ENCODE data around the gene ERBB2.

ERBB2 gene

DNA sequence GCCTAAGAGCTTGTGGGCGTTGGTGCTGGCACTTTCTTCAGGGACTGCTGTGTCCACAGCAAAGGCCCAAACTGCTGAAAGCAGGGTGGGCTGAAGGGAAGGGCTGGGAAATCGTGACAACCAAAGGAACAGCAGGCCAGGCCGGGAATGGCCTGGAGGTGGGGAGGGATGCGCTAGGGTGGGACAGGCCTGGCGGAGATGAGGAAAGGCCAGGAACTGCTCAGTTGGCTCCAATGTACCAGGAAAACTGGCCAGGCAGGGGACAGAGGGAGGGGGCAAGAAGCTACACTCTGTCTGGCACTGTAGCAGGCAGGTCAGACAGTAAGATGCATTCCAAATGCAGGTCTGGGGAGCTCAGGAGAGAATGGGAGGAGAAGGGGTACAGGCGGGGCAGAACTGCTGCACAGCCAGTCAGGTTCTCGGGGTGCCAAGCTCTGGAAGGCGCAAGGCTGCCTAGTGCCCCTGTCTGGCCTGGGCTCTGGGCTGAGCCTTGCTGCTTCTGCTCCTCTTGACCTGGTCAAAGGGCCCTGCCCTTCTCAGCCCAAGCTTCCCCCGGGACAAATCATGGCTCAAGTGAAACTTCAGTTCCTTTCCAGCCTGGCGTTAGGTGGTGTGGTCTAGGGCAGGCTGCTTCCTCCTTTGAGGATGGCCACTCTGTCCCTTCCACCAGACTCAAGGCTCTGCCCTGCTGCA, 24.3 kb upstream of the ERBB2 start:
- H3K4me1 ChIP-seq (ENCODE audit: control insufficient read depth, low read depth, low read length): peaks cover 3% of the 10 kb centered on the region
- H3K27me3 ChIP-seq (ENCODE audit: control insufficient read depth, insufficient read depth, low read length): no peaks in the 10 kb centered on the region
- H3K36me3 ChIP-seq (ENCODE audit: control insufficient read depth, low read depth, low read length): no peaks in the 10 kb centered on the region
- no peak overlapping the region for H3K4me3 ChIP-seq (ENCODE audit: low read length)
- H3K27ac ChIP-seq (ENCODE audit: low read length): no peak overlapping the region
- no peak overlapping the region for H3K9ac ChIP-seq (ENCODE audit: low read length)
- no peaks in the 10 kb centered on the region for H3K9me3 ChIP-seq (ENCODE audit: control insufficient read depth, low read depth, low read length)

DNA sequence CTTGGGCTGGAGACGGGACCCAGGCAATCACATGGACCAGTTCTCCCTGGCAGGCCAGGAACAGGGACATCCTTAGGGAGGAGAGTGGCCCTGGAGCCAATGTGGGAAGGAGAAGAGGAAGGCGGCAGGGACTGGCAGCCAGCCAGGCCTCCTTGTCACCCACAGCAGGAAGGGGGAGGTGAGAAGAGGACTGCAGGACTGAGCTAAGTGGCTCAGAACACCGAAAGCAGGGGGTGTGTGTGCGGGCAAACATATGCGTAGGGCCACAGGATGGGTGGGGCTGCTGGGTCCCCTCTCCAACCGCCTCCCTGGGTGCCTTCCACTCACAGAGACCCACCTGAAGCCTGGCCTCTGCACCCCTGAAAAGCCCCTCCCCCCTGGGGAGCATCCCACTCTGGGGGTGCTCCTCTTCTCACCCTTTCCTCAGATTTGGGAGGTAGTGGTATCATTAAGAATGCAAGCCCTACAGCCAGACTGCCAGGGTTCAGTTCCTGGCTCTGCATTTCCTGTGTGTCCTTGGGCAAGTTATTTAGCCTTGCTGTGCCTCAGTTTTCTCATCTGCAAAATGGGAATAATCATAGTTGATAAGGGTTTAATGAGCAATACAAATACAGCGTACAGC, 23.6 kb upstream of the ERBB2 start:
- H3K4me3 ChIP-seq (ENCODE audit: low read length): no peak overlapping the region
- no peaks in the 10 kb centered on the region for H3K36me3 ChIP-seq (ENCODE audit: control insufficient read depth, low read depth, low read length)
- no peak overlapping the region for H3K9ac ChIP-seq (ENCODE audit: low read length)
- no peaks in the 10 kb centered on the region for H3K27me3 ChIP-seq (ENCODE audit: control insufficient read depth, insufficient read depth, low read length)
- peaks cover 3% of the 10 kb centered on the region for H3K4me1 ChIP-seq (ENCODE audit: control insufficient read depth, low read depth, low read length)
- H3K27ac ChIP-seq (ENCODE audit: low read length): no peak overlapping the region
- H3K9me3 ChIP-seq (ENCODE audit: control insufficient read depth, low read depth, low read length): no peaks in the 10 kb centered on the region

DNA sequence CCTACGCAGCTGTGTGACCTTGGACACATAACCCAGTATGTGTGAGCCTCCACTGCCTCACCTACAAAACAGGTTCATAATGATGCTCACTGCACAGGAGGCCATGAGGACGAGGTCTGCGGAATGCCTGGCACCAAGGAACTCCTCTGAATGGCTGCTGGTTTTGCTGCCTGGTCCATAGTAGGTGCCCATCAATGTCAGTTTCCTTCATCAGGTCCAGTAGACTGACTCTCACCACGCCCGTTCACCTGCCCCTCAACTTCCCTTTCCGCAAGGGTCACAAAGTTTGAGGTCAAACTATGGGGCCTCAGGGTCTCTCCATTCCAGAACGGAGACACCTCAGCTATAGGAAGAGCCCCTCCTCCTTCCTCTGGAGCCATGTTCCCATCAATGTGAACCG, 22.8 kb upstream of the ERBB2 start:
- no peak overlapping the region for H3K27ac ChIP-seq (ENCODE audit: low read length)
- no peak overlapping the region for H3K4me3 ChIP-seq (ENCODE audit: low read length)

GRCh38 chr17:39677542-39678339, 22.1 kb upstream of the ERBB2 start:
- no peaks in the 10 kb centered on the region for H3K27me3 ChIP-seq (ENCODE audit: control insufficient read depth, insufficient read depth, low read length)
- H3K9ac ChIP-seq (ENCODE audit: low read length): no peak overlapping the region
- no peak overlapping the region for H3K4me3 ChIP-seq (ENCODE audit: low read length)
- peaks cover 3% of the 10 kb centered on the region for H3K4me1 ChIP-seq (ENCODE audit: control insufficient read depth, low read depth, low read length)
- H3K9me3 ChIP-seq (ENCODE audit: control insufficient read depth, low read depth, low read length): no peaks in the 10 kb centered on the region
- H3K36me3 ChIP-seq (ENCODE audit: control insufficient read depth, low read depth, low read length): no peaks in the 10 kb centered on the region
- no peak overlapping the region for H3K27ac ChIP-seq (ENCODE audit: low read length)

More for the DNA sequence above, 22.8 kb upstream of the ERBB2 start:
- Histone ChIP-seq H3K36me3 (ENCODE audit: control insufficient read depth, low read depth, low read length) (no peaks in the 10 kb centered on the region), H3K27me3 (ENCODE audit: control insufficient read depth, insufficient read depth, low read length) (no peaks in the 10 kb centered on the region), H3K9me3 (ENCODE audit: control insufficient read depth, low read depth, low read length) (no peaks in the 10 kb centered on the region), H3K9ac (ENCODE audit: low read length) (no peak overlapping the region), H3K4me1 (ENCODE audit: control insufficient read depth, low read depth, low read length) (peaks cover 3% of the 10 kb centered on the region)

DNA sequence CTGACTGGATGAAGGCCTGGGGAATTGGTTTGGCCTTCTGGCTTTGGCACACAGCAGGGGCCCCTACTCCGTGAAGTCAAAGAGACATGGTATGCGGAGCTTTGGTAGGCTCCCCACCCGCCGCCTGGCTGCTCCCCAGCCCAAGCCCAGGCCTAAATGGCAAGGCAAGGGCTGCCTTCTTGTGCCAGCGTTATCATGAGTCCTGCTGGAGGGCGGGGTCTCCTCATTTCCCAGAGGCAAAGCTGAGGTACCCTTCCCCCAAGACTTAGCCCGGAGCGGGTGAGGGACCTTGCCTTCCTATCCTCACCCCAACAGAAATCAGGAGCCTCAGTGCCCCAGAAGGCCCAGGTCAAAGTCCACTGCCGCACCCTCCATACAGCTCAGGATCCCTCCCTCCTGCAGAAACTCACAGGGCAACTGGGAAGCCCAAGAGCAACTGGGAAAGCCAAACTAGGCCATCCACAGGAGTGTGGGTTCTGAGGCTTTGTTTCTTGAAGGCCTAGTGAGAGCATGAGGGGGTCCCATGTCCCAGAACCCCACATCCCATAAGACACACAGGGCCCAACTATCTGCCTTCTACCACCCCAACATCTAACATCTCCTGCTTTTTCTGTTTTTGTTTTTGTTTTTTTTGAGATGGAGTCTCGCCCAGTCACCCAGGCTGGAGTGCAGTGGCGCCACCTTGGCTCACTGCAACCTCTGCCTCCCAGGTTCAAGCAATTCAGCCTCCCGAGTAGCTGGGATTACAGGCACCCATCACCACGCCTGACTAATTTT, 21.3 kb upstream of the ERBB2 start:
- Histone ChIP-seq H3K27me3 (ENCODE audit: control insufficient read depth, insufficient read depth, low read length) (no peaks in the 10 kb centered on the region), H3K9me3 (ENCODE audit: control insufficient read depth, low read depth, low read length) (no peaks in the 10 kb centered on the region), H3K36me3 (ENCODE audit: control insufficient read depth, low read depth, low read length) (no peaks in the 10 kb centered on the region), H3K4me3 (ENCODE audit: low read length) (no peak overlapping the region), H3K27ac (ENCODE audit: low read length) (no peak overlapping the region), H3K4me1 (ENCODE audit: control insufficient read depth, low read depth, low read length) (peaks cover 3% of the 10 kb centered on the region), H3K9ac (ENCODE audit: low read length) (no peak overlapping the region)

DNA sequence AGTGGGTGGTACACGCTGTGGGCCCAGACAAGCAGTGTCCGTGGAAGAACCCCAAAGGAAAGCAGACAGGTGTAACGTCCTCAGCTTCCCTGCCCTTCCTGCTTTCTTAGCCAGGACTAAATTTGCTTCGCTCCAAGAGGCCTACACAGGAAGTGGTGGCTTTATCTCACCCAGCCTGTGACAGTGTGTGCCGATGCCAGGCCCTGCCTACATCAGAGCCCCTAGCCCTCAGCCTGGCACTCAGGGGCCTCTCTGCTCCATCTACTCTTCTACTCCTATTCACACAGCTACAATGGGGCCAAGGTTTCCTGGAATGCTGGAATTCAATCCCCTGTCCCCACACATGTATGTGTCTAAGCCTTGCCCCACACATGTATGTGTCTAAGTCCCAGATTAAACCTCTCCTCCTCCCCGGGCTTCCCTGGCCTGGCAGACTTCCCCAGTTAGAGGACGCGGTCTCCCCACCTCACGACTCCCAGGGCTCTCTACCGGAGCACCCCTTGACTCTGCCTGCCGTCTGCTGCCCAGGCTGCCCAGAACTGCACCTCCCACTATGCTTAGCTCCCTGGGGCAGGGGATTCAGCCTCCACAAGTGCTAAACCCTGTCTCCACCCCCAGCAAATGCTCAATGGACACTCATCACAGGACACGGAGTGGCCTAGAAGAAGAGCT, 20.2 kb upstream of the ERBB2 start:
- H3K9ac ChIP-seq (ENCODE audit: low read length): no peak overlapping the region

GRCh38 chr17:39683295-39683939, 16.4 kb upstream of the ERBB2 start:
- H3K9ac ChIP-seq (ENCODE audit: low read length): no peak overlapping the region
- H3K4me3 ChIP-seq (ENCODE audit: low read length): no peak overlapping the region
- H3K9me3 ChIP-seq (ENCODE audit: control insufficient read depth, low read depth, low read length): no peaks in the 10 kb centered on the region
- peaks cover 7% of the 10 kb centered on the region for H3K36me3 ChIP-seq (ENCODE audit: control insufficient read depth, low read depth, low read length)
- no peaks in the 10 kb centered on the region for H3K27me3 ChIP-seq (ENCODE audit: control insufficient read depth, insufficient read depth, low read length)
- H3K4me1 ChIP-seq (ENCODE audit: control insufficient read depth, low read depth, low read length): peaks cover 5% of the 10 kb centered on the region
- H3K27ac ChIP-seq (ENCODE audit: low read length): no peak overlapping the region

More for the DNA sequence above, 20.2 kb upstream of the ERBB2 start:
- H3K4me3 ChIP-seq (ENCODE audit: low read length): no peak overlapping the region
- no peaks in the 10 kb centered on the region for H3K9me3 ChIP-seq (ENCODE audit: control insufficient read depth, low read depth, low read length)
- H3K4me1 ChIP-seq (ENCODE audit: control insufficient read depth, low read depth, low read length): peaks cover 3% of the 10 kb centered on the region
- no peak overlapping the region for H3K27ac ChIP-seq (ENCODE audit: low read length)
- H3K36me3 ChIP-seq (ENCODE audit: control insufficient read depth, low read depth, low read length): peaks cover 3% of the 10 kb centered on the region
- H3K27me3 ChIP-seq (ENCODE audit: control insufficient read depth, insufficient read depth, low read length): no peaks in the 10 kb centered on the region

GRCh38 chr17:39684369-39685192, 15.3 kb upstream of the ERBB2 start:
- Histone ChIP-seq H3K4me3 (ENCODE audit: low read length) (no peak overlapping the region), H3K27me3 (ENCODE audit: control insufficient read depth, insufficient read depth, low read length) (no peaks in the 10 kb centered on the region)

GRCh38 chr17:39687101-39687545, 12.7 kb upstream of the ERBB2 start:
- Histone ChIP-seq H3K36me3 (ENCODE audit: control insufficient read depth, low read depth, low read length) (peaks cover 7% of the 10 kb centered on the region), H3K4me3 (ENCODE audit: low read length) (peak overlapping the region; percentile 89), H3K27ac (ENCODE audit: low read length) (peak overlapping the region; percentile 18)

More at GRCh38 chr17:39684369-39685192, 15.3 kb upstream of the ERBB2 start:
- H3K4me1 ChIP-seq (ENCODE audit: control insufficient read depth, low read depth, low read length): peaks cover 13% of the 10 kb centered on the region
- peaks cover 7% of the 10 kb centered on the region for H3K36me3 ChIP-seq (ENCODE audit: control insufficient read depth, low read depth, low read length)
- H3K9me3 ChIP-seq (ENCODE audit: control insufficient read depth, low read depth, low read length): no peaks in the 10 kb centered on the region
- no peak overlapping the region for H3K27ac ChIP-seq (ENCODE audit: low read length)
- no peak overlapping the region for H3K9ac ChIP-seq (ENCODE audit: low read length)

More at GRCh38 chr17:39687101-39687545, 12.7 kb upstream of the ERBB2 start:
- Histone ChIP-seq H3K4me1 (ENCODE audit: control insufficient read depth, low read depth, low read length) (peaks cover 19% of the 10 kb centered on the region), H3K9ac (ENCODE audit: low read length) (peak overlapping the region; percentile 86), H3K9me3 (ENCODE audit: control insufficient read depth, low read depth, low read length) (no peaks in the 10 kb centered on the region), H3K27me3 (ENCODE audit: control insufficient read depth, insufficient read depth, low read length) (no peaks in the 10 kb centered on the region)

Data from iPS-18a (cell line).